ENCODE results near the gene MORN4. TPM values are rescaled to one million over a fixed set of nuclear protein-coding genes. Genes with fewer than 3 reads are reported as not detected.
A peak's percentile ranks its signal among the peaks of the same experiment; 100 is the strongest.

The MORN4 gene
- total and polyA plus RNA-seq, 2 of the 13 experiments (the other 11 are each of a cell fraction or from before 2014, with no cell fraction given) = 3.4 to 9.1 TPM

GRCh38 chr10:97585439-97585811 lies 47.9 kb downstream of the MORN4 start (continued):
- TF ChIP-seq HIC2 (CRISPR knock-in tag; IDR thresholded peaks at IDR 0.05; ENCODE audit: low read depth) (no peak), ZNF724P (CRISPR knock-in tag; IDR thresholded peaks at IDR 0.05; ENCODE audit: borderline replicate concordance) (0 out of 2 replicates have a peak, but pooled peaks have one; percentile 6), EEA1 (CRISPR knock-in tag; IDR thresholded peaks at IDR 0.05; ENCODE audit: borderline replicate concordance) (no peak), NR0B2 (CRISPR knock-in tag; IDR thresholded peaks at IDR 0.05) (no peak), FOXA3 (CRISPR knock-in tag; IDR thresholded peaks at IDR 0.05) (no peak), MEIS2 (CRISPR knock-in tag; IDR thresholded peaks at IDR 0.05) (0 out of 2 replicates have a peak, but pooled peaks have one; percentile 51), SRSF1 (optimal IDR thresholded peaks at IDR 0.05; ENCODE audit: low read depth, low read length) (no peak), IKZF5 (CRISPR knock-in tag; IDR thresholded peaks at IDR 0.05) (no peak), NR2F6 (IDR thresholded peaks at IDR 0.05) (no peak), NR2F6 (CRISPR knock-in tag; IDR thresholded peaks at IDR 0.05) (no peak), JUNB (CRISPR knock-in tag; IDR thresholded peaks at IDR 0.05; ENCODE audit: borderline replicate concordance) (no peak), HDAC2 (CRISPR knock-in tag; IDR thresholded peaks at IDR 0.05) (no peak), SP5 (CRISPR knock-in tag; IDR thresholded peaks at IDR 0.05; ENCODE audit: borderline replicate concordance, low read depth) (no peak), ZNF775 (CRISPR knock-in tag; IDR thresholded peaks at IDR 0.05; ENCODE audit: borderline replicate concordance) (no peak), STAT6 (CRISPR knock-in tag; IDR thresholded peaks at IDR 0.05; ENCODE audit: borderline replicate concordance) (0 out of 2 replicates have a peak, but pooled peaks have one; percentile 37), MTA3 (CRISPR knock-in tag; IDR thresholded peaks at IDR 0.05) (no peak), ZHX1 (CRISPR knock-in tag; IDR thresholded peaks at IDR 0.05; ENCODE audit: low read depth) (0 out of 2 replicates have a peak, but pooled peaks have one; percentile 15), ZNF879 (CRISPR knock-in tag; IDR thresholded peaks at IDR 0.05) (0 out of 2 replicates have a peak, but pooled peaks have one; percentile 9), ZNF740 (CRISPR knock-in tag; IDR thresholded peaks at IDR 0.05) (0 out of 2 replicates have a peak, but pooled peaks have one; percentile 46), PHF20 (CRISPR knock-in tag; IDR thresholded peaks at IDR 0.05) (0 out of 2 replicates have a peak, but pooled peaks have one; percentile 4), FOXC1 (CRISPR knock-in tag; IDR thresholded peaks at IDR 0.05; ENCODE audit: borderline replicate concordance) (no peak), ZNF256 (CRISPR knock-in tag; conservative IDR thresholded peaks at IDR 0.05) (0 out of 2 replicates have a peak, but pooled peaks have one; percentile 4)

Data from HepG2 (cell line).